Right cardiac atrium (tissue), 5 donors: Measurements from ENCODE around the gene LIMA1. TPM values are rescaled to one million over a fixed set of nuclear protein-coding genes. Genes with fewer than 3 reads are reported as not detected.
"Not testable (repeated sequence)": the region's sequence is repeated elsewhere in the genome, so short reads cannot be mapped to it uniquely, and the experiment has no call there.

ENCODE experiments used
- ATAC-seq, 2 donors: fragments of 200-7000 bp; cut with Tn5 transposase; one replicate each; pipeline versions ENCODE4 v1.8.0 to v1.9.1; 2020; ENCODE audit warnings: moderate library complexity in 2 of 2, mild to moderate bottlenecking in 1 of 2
- DNase-seq, 3 donors: peaks; one replicate each; pipeline ENCODE4 v3.0.0-alpha.2; 2020
- H3K27ac ChIP-seq: one replicate; pipeline ENCODE4 v1.5.1; 2013; ENCODE audit warnings: mild to moderate bottlenecking, low read length, control low read depth, moderate library complexity
- H3K27me3 ChIP-seq: one replicate; pipeline ENCODE4 v1.6.1; 2013; ENCODE audit not compliant: control insufficient read depth, insufficient read depth
- H3K4me1 ChIP-seq: one replicate; pipeline ENCODE4 v1.6.1; 2013; ENCODE audit warnings: low read length; ENCODE audit not compliant: control insufficient read depth, insufficient read depth
- H3K4me3 ChIP-seq: one replicate; pipeline ENCODE4 v1.5.1; 2013; ENCODE audit warnings: low read length, control low read depth
- H3K9me3 ChIP-seq: one replicate; pipeline ENCODE4 v1.6.1; 2013; ENCODE audit warnings: low read length; ENCODE audit not compliant: control insufficient read depth
- WGBS: extraction: QIAGEN DNeasy Blood & Tissue Kit; methylation state at CpG from one replicate; pipeline ENCODE4 v1.1.7; 2013; 5-methylcytosine and 5-hydroxymethylcytosine counted together
- intact Hi-C, 4 donors: fragments of 100-400 bp; cut with DNase I; formaldehyde crosslinking; loops; one replicate each; pipeline versions ENCODE4 v1.11.0 to v1.14.0; 2022 to 2023
- polyA plus RNA-seq: library from polyadenylated mRNA; stranded (reverse); fragments of 200-250 nt; gene quantifications from one replicate; pipeline ENCODE4 v1.2.3, GENCODE V29; 2013
- total RNA-seq, 4 donors: library from RNA; stranded (reverse); fragmentation: NEBNext Ultra II Directional; extraction: Animal tissue kit (Norgen Biotek cat#: 25700); gene quantifications; one replicate each; pipeline ENCODE4 v1.2.1, GENCODE V29; 2021
- donor health status: healthy with polysubstance abuse.
- donor health status: DM: no; HTN: yes; CAD: no.
- donor health status: DM: no; HTN: no; CAD: no.
- donor health status: DM: no; HTN: yes; CAD: no; lungs with severe emphysema.
- donor health status: DM: yes; HTN: yes; CAD: no.

The LIMA1 gene
- total and polyA plus RNA-seq, 5 donors = 19.9 to 33.5 (median 22.3) TPM

- no peak overlapping the region for H3K27ac ChIP-seq
- 97% methylated on average over 4 of the region's 4 CpGs for WGBS
- no peak for ATAC-seq
- no peaks in the 10 kb centered on the region for H3K4me1 ChIP-seq
- no peak overlapping the region for H3K4me3 ChIP-seq
- intact Hi-C loops = no loop called here
- no peaks in the 10 kb centered on the region for H3K9me3 ChIP-seq
- no peaks in the 10 kb centered on the region for H3K27me3 ChIP-seq
- no peak for DNase-seq
Observed at GRCh38 chr12:50232206-50232605, 51.1 kb downstream of the LIMA1 start.

GRCh38 chr12:50231346-50231745 lies 52.0 kb downstream of the LIMA1 start:
- no peak overlapping the region for H3K27ac ChIP-seq
- intact Hi-C loops = no loop called here
- ATAC-seq (no peak), DNase-seq (no peak)
- H3K27me3 ChIP-seq = no peaks in the 10 kb centered on the region
- no peaks in the 10 kb centered on the region for H3K4me1 ChIP-seq
- no peaks in the 10 kb centered on the region for H3K9me3 ChIP-seq
- no peak overlapping the region for H3K4me3 ChIP-seq

GRCh38 chr12:50230217-50230616 lies 53.1 kb downstream of the LIMA1 start:
- WGBS = 97% methylated on average over 6 of the region's 6 CpGs
- Histone ChIP-seq H3K27ac (no peak overlapping the region), H3K9me3 (no peaks in the 10 kb centered on the region), H3K27me3 (no peaks in the 10 kb centered on the region), H3K4me1 (no peaks in the 10 kb centered on the region), H3K4me3 (no peak overlapping the region)
- ATAC-seq = no peak
- no peak for DNase-seq
- intact Hi-C loops = no loop called here

GRCh38 chr12:50224026-50224692 lies 59.2 kb downstream of the LIMA1 start:
- no peak for ATAC-seq
- 88% methylated on average over 2 of the region's 2 CpGs for WGBS
- intact Hi-C loops = no loop called here
- no peak for DNase-seq
- peaks cover 3% of the 10 kb centered on the region for H3K4me1 ChIP-seq
- no peak overlapping the region for H3K4me3 ChIP-seq
- no peak overlapping the region for H3K27ac ChIP-seq
- H3K27me3 ChIP-seq = no peaks in the 10 kb centered on the region
- no peaks in the 10 kb centered on the region for H3K9me3 ChIP-seq

GRCh38 chr12:50222275-50222783 lies 61.0 kb downstream of the LIMA1 start:
- Histone ChIP-seq H3K9me3 (no peaks in the 10 kb centered on the region), H3K27ac (peak overlapping the region; percentile 94), H3K4me1 (peaks cover 5% of the 10 kb centered on the region), H3K27me3 (no peaks in the 10 kb centered on the region), H3K4me3 (peak overlapping the region; percentile 79)
- WGBS = 15% methylated on average over 5 of the region's 5 CpGs
- intact Hi-C loops = no loop called here
- DNase-seq = peak; percentile 57 to 68 (median 61)
- ATAC-seq = peak; percentile 91

- ATAC-seq (peak; percentile 69 to 75), DNase-seq (no peak)
- no peaks in the 10 kb centered on the region for H3K27me3 ChIP-seq
- H3K4me1 ChIP-seq = peaks cover 5% of the 10 kb centered on the region
- peak overlapping the region; percentile 77 for H3K27ac ChIP-seq
- 14% methylated on average over 9 of the region's 9 CpGs for WGBS
- H3K9me3 ChIP-seq = no peaks in the 10 kb centered on the region
- H3K4me3 ChIP-seq = peak overlapping the region; percentile 79
- intact Hi-C loops = no loop called here
Observed at GRCh38 chr12:50221228-50222008, 61.9 kb downstream of the LIMA1 start.

- H3K4me1 ChIP-seq = peaks cover 5% of the 10 kb centered on the region
- H3K9me3 ChIP-seq = no peaks in the 10 kb centered on the region
- H3K27me3 ChIP-seq = no peaks in the 10 kb centered on the region
- H3K4me3 ChIP-seq = peak overlapping the region; percentile 79
- ATAC-seq (peak; percentile 72 to 83), DNase-seq (no peak)
- intact Hi-C loops = no loop called here
- 26% methylated on average over 4 of the region's 4 CpGs for WGBS
- peak overlapping the region; percentile 23 for H3K27ac ChIP-seq
Observed at GRCh38 chr12:50220363-50220995, 62.8 kb downstream of the LIMA1 start.

GRCh38 chr12:50219544-50219943 lies 63.8 kb downstream of the LIMA1 start:
- no peak overlapping the region for H3K4me3 ChIP-seq
- 88% methylated on average over 2 of the region's 2 CpGs for WGBS
- intact Hi-C loops = loop anchor here in 1 of 4 donors (10.0 kb wide), 1 partner anchor 95 kb away; no protein-coding TSS in a partner anchor
- H3K27me3 ChIP-seq = no peaks in the 10 kb centered on the region
- ATAC-seq (no peak), DNase-seq (no peak)
- peaks cover 5% of the 10 kb centered on the region for H3K4me1 ChIP-seq
- no peaks in the 10 kb centered on the region for H3K9me3 ChIP-seq
- peak overlapping the region; percentile 9 for H3K27ac ChIP-seq

- not testable (repeated sequence) for H3K4me3 ChIP-seq, H3K9me3 ChIP-seq, ATAC-seq, H3K27me3 ChIP-seq, DNase-seq, H3K4me1 ChIP-seq, H3K27ac ChIP-seq
- WGBS = 95% methylated on average over 6 of the region's 6 CpGs
- intact Hi-C loops = loop anchor here in 1 of 4 donors (10.0 kb wide), 1 partner anchor 96 kb away; no protein-coding TSS in a partner anchor
Observed at GRCh38 chr12:50219001-50219400, 64.3 kb downstream of the LIMA1 start.

GRCh38 chr12:50218386-50218785 lies 64.9 kb downstream of the LIMA1 start:
- Histone ChIP-seq H3K4me3 (no peak overlapping the region), H3K27me3 (no peaks in the 10 kb centered on the region), H3K4me1 (peaks cover 5% of the 10 kb centered on the region), H3K9me3 (no peaks in the 10 kb centered on the region), H3K27ac (no peak overlapping the region)
- no peak for ATAC-seq
- WGBS = 95% methylated on average over 4 of the region's 4 CpGs
- DNase-seq = no peak
- intact Hi-C loops = loop anchor here in 1 of 4 donors (10.0 kb wide), 1 partner anchor 96 kb away; no protein-coding TSS in a partner anchor

GRCh38 chr12:50217202-50217601 lies 66.1 kb downstream of the LIMA1 start:
- intact Hi-C loops = loop anchor here in 1 of 4 donors (10.0 kb wide), 1 partner anchor 98 kb away; no protein-coding TSS in a partner anchor
- ATAC-seq (no peak), DNase-seq (no peak)
- no peaks in the 10 kb centered on the region for H3K9me3 ChIP-seq
- H3K4me1 ChIP-seq = peaks cover 5% of the 10 kb centered on the region
- no peaks in the 10 kb centered on the region for H3K27me3 ChIP-seq
- H3K4me3 ChIP-seq = no peak overlapping the region
- H3K27ac ChIP-seq = no peak overlapping the region
- WGBS = 100% methylated on average over 1 of the region's 1 CpG
